ENCODE measurements around the gene TLR9. TPM values are rescaled to one million over a fixed set of nuclear protein-coding genes. Genes with fewer than 3 reads are reported as not detected.

Gene TLR9
- total and polyA plus RNA-seq, 9 of the 15 experiments (the other 6 are each of a cell fraction or from before 2014, with no cell fraction given), result not detected

DNA sequence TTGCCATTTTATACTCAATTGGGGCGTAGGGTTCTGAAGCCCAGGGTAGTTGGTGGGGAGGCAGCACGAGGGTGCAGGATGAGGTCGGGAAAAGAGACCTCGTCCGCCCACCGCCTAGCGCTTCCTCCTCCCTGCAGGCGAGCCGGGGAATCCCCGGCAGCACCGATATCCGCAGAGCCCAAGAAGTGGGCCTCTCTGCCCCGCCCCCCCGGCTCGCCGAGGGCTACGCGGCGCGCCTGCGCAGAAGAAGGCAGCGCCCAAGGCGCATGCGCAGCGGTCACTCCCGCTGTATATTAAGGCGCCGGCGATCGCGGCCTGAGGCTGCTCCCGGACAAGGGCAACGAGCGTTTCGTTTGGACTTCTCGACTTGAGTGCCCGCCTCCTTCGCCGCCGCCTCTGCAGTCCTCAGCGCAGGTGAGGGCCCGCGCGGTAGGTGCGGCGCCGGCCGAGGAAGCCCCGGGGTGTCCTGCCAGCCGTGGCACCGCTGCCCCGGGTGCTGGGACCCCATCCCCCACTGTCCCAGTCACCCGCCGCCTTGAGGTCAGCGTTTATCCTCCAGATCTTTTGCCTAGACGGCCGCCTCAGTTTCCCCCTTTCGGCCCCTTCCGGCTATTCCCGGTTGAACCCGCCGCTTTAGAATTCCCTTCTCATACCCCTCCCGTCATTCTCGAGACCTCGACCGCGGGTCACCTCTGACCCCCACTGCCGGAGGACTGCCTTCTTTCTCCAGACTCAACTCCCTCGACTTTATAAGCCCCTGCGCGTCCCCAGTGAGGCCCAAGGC is 27.4 kb downstream of the TLR9 start, which contains the start of gene ALAS1 (continued):
- TF ChIP-seq GTF2F1 (IDR thresholded peaks at IDR 0.05; ENCODE audit: low read depth, low read length) (no peak), ZNF696 (CRISPR knock-in tag; conservative IDR thresholded peaks at IDR 0.05) (no peak), RB1 (IDR thresholded peaks at IDR 0.05; ENCODE audit: low read depth) (no peak), RNF2 (IDR thresholded peaks at IDR 0.05) (0 out of 2 replicates have a peak, but pooled peaks have one; percentile 14), BCOR (IDR thresholded peaks at IDR 0.05) (0 out of 2 replicates have a peak, but pooled peaks have one; percentile 14), RUNX1 (IDR thresholded peaks at IDR 0.05; ENCODE audit: low read depth) (0 out of 2 replicates have a peak, but pooled peaks have one; percentile 12), MBD2 (IDR thresholded peaks at IDR 0.05; ENCODE audit: borderline replicate concordance, low read depth) (peak; percentile 43; the same call in 1 of the 2 replicates), ZBTB2 (IDR thresholded peaks at IDR 0.05) (peak; percentile 97), MAX (CRISPR knock-in tag; IDR thresholded peaks at IDR 0.05) (peak; percentile 23; the same call in 1 of the 2 replicates), ZNF280B (CRISPR knock-in tag; IDR thresholded peaks at IDR 0.05) (no peak), ZNF766 (CRISPR knock-in tag; conservative IDR thresholded peaks at IDR 0.05) (no peak), ILK (tag; IDR thresholded peaks at IDR 0.05; ENCODE audit: borderline replicate concordance, low read depth) (no peak), RBBP5 (IDR thresholded peaks at IDR 0.05; ENCODE audit: borderline replicate concordance, insufficient read depth, low read length, poor library complexity, severe bottlenecking) (peak; percentile 44)
- TF ChIP-seq, protein P1, sequence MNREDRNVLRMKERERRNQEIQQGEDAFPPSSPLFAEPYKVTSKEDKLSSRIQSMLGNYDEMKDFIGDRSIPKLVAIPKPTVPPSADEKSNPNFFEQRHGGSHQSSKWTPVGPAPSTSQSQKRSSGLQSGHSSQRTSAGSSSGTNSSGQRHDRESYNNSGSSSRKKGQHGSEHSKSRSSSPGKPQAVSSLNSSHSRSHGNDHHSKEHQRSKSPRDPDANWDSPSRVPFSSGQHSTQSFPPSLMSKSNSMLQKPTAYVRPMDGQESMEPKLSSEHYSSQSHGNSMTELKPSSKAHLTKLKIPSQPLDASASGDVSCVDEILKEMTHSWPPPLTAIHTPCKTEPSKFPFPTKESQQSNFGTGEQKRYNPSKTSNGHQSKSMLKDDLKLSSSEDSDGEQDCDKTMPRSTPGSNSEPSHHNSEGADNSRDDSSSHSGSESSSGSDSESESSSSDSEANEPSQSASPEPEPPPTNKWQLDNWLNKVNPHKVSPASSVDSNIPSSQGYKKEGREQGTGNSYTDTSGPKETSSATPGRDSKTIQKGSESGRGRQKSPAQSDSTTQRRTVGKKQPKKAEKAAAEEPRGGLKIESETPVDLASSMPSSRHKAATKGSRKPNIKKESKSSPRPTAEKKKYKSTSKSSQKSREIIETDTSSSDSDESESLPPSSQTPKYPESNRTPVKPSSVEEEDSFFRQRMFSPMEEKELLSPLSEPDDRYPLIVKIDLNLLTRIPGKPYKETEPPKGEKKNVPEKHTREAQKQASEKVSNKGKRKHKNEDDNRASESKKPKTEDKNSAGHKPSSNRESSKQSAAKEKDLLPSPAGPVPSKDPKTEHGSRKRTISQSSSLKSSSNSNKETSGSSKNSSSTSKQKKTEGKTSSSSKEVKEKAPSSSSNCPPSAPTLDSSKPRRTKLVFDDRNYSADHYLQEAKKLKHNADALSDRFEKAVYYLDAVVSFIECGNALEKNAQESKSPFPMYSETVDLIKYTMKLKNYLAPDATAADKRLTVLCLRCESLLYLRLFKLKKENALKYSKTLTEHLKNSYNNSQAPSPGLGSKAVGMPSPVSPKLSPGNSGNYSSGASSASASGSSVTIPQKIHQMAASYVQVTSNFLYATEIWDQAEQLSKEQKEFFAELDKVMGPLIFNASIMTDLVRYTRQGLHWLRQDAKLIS (CRISPR knock-in tag; IDR thresholded peaks at IDR 0.05), result 0 out of 2 replicates have a peak, but pooled peaks have one; percentile 44
- TF ChIP-seq, protein P2, sequence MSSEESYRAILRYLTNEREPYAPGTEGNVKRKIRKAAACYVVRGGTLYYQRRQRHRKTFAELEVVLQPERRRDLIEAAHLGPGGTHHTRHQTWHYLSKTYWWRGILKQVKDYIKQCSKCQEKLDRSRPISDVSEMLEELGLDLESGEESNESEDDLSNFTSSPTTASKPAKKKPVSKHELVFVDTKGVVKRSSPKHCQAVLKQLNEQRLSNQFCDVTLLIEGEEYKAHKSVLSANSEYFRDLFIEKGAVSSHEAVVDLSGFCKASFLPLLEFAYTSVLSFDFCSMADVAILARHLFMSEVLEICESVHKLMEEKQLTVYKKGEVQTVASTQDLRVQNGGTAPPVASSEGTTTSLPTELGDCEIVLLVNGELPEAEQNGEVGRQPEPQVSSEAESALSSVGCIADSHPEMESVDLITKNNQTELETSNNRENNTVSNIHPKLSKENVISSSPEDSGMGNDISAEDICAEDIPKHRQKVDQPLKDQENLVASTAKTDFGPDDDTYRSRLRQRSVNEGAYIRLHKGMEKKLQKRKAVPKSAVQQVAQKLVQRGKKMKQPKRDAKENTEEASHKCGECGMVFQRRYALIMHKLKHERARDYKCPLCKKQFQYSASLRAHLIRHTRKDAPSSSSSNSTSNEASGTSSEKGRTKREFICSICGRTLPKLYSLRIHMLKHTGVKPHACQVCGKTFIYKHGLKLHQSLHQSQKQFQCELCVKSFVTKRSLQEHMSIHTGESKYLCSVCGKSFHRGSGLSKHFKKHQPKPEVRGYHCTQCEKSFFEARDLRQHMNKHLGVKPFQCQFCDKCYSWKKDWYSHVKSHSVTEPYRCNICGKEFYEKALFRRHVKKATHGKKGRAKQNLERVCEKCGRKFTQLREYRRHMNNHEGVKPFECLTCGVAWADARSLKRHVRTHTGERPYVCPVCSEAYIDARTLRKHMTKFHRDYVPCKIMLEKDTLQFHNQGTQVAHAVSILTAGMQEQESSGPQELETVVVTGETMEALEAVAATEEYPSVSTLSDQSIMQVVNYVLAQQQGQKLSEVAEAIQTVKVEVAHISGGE (CRISPR knock-in tag; IDR thresholded peaks at IDR 0.05), result peak in 1 of 3 experiments; percentile 26; a peak in 1 of 6 replicates

All from K562 (cell line).